ENCODE results near the gene BGN.

BGN gene

DNA sequence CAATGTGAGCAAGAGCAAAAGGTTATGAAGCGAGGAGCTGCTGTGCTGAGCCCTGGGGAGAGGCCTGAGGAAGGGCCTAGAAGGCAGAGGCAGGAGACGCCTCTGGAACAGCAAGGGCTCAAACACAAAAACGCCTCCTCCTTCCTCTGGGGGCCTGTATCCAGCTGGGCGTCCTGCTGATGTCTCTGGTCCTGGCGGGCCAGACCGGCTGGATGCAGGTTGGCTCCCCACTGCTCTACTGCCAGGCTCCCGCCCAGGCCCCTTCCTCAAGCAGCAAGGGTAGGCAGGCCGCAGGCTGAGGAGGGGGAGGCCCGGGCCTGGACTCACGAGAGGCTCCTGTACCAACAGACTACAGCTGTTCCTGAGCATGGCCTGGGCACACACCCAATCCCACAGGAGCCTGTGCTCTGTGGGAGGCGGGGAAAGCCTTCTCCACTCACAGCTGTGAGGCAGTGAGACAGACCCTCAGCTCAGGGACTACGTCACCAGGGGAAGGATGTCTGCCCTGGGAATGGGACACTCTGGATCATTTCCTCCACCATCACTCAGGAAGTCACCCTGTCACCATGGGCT, 26.7 kb upstream of the BGN start:
- no peak for DNase-seq (ENCODE audit: low read depth, low spot score)
- TF ChIP-seq, protein P1, sequence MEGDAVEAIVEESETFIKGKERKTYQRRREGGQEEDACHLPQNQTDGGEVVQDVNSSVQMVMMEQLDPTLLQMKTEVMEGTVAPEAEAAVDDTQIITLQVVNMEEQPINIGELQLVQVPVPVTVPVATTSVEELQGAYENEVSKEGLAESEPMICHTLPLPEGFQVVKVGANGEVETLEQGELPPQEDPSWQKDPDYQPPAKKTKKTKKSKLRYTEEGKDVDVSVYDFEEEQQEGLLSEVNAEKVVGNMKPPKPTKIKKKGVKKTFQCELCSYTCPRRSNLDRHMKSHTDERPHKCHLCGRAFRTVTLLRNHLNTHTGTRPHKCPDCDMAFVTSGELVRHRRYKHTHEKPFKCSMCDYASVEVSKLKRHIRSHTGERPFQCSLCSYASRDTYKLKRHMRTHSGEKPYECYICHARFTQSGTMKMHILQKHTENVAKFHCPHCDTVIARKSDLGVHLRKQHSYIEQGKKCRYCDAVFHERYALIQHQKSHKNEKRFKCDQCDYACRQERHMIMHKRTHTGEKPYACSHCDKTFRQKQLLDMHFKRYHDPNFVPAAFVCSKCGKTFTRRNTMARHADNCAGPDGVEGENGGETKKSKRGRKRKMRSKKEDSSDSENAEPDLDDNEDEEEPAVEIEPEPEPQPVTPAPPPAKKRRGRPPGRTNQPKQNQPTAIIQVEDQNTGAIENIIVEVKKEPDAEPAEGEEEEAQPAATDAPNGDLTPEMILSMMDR (IDR thresholded peaks at IDR 0.05; ENCODE audit: low read depth, low read length) = no peak
- in situ Hi-C loops (cut with HindIII; ENCODE audit: low sequenced_read_pairs) = no loop called here
- H3K4me3 ChIP-seq (ENCODE audit: low read depth, low read length) = no peak overlapping the region

DNA sequence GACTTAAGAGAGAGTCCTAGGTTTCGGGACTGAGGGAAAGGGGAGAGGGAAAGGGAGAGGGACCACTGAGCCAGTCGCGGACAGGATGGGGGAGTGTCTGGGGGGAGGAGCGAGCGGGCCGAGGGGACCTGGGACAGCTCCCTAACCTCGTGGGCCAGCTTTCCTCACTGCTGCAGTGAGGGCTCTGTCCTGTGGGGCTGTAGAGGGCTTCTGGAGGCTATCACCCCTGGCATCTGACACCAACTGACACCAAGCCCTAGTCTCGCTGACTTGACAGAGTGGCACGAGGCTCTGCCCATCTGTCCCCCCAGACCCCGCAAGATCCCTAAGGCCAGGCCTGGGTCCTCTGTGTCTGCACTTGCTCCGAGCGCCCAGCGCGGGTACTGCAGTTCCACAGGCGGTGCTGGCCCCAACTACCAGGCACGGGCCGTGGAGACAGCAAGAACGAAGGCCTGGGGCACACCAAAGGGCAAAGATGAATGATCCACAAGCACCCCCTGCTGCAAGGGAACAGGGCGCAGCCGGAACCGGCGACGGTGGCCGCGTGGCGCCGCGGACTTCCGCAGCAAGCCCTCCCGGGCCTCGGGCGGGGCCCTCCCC, 24.9 kb upstream of the BGN start:
- peak overlapping the region; percentile 59 for H3K4me3 ChIP-seq (ENCODE audit: low read depth, low read length)
- in situ Hi-C loops (cut with HindIII; ENCODE audit: low sequenced_read_pairs) = no loop called here
- peak; percentile 13 for DNase-seq (ENCODE audit: low read depth, low spot score)
- TF ChIP-seq, protein P1 (IDR thresholded peaks at IDR 0.05; ENCODE audit: low read depth, low read length) = no peak

DNA sequence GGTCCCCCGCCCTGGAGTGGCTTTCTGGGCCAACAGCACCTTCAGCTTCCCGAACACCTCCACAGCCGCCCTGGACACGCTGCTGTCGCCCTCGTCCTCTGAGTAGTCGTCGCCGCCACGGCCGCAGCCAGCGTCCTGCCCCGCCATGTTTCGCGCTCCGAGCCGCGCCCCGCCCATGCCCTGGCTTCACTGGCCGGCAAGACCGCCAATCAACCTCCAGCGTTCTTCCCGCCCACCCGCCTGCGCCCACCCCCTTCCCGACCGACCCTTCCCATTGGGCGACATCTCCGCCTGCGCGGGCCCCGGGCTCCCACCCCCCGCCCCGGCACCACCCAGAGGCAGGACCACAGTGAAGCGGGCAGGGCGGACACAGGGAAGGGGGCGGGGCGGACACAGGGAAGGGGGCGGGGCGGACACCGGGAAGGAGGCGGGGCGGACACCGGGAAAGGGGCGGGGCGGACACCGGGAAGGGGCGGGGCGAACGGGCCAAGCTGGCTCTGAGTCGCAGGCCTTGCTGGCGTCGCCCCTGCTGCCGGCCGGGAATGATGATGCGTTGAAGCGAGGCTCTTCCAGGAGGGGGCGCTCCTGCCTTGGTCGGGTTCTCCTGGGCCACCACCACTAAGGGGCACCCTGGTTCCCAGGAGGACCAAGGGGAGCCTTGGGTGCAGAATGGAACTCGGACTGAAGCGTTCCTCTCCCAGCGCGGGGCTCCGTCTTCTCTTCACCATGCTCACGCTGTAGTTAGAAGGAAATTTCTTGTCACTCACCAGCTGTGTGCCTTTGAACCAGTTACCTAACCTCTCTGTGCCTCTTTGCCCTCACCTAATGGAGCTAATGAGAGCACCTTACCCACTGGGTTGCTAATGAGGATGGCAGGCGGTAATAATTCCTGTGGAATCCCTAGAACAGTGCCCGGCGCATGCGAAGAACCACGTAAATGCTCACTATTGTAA, 24.1 kb upstream of the BGN start, which contains the start of gene HAUS7:
HAUS7 (minus strand) TSS at position 166 of the 953 bp plus-strand sequence; CDS start at position 147, 19 bp downstream.
- H3K4me3 ChIP-seq (ENCODE audit: low read depth, low read length) = peak within 1 kb of the TSS; percentile 59
- in situ Hi-C loops (cut with HindIII; ENCODE audit: low sequenced_read_pairs) = no loop called here
- DNase-seq (ENCODE audit: low read depth, low spot score) = peak; percentile 93
- TF ChIP-seq, protein P1 (IDR thresholded peaks at IDR 0.05; ENCODE audit: low read depth, low read length) = peak; percentile 69

DNA sequence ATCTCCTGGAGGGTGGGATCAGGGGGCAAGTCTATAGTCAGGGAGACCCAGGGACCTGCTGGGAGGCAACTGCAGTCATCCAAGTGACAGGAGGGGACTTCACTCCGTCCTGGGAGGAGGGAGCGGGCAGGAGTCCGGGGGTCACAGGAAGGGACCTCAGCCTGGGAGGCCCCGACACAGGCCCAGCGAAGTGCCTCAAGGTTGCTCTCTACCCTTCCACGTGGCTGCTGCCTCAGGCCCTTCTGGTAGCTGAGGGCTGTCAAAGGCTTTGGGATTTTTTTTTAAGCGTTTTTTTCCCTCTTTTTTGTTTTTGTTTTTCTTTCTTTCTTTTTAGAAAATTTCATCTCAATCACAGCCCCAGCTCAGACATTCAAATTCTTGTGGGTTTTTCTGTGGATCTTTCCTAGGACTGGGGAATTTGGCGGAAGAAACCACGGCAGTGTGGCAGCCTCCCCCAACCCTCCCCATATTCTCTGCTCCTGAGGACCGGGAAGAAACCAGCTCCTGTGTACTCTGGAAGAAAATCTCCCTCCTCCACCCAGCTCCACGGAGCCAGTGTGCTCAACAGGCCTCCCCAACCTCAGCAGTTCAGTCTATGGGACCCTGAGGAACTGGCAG, 23.0 kb upstream of the BGN start:
- in situ Hi-C loops (cut with HindIII; ENCODE audit: low sequenced_read_pairs) = no loop called here
- no peak overlapping the region for H3K4me3 ChIP-seq (ENCODE audit: low read depth, low read length)
- TF ChIP-seq, protein P1 (IDR thresholded peaks at IDR 0.05; ENCODE audit: low read depth, low read length) = no peak
- peak; percentile 50 for DNase-seq (ENCODE audit: low read depth, low spot score)

DNA sequence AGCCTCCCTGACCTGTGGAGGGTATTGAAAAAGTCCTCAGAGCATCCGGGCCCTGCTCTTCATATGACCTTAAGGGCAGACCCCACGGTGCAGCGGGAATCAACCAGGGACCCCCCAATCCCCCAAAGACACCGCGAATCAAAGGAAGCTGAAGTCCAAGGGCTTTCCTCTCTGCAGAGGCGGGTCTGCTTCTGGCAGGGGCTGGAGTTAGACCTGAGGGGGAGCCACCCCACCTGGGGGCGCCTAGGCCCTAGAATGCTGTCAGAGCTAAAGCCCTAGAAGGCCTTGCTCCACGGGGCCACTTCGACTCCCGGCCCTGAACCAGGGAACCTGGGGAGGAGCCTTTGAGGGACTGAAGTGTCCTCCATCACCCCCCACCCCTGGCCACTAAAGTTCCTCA, 21.7 kb upstream of the BGN start:
- no peak overlapping the region for H3K4me3 ChIP-seq (ENCODE audit: low read depth, low read length)
- TF ChIP-seq, protein P1 (IDR thresholded peaks at IDR 0.05; ENCODE audit: low read depth, low read length) = no peak
- in situ Hi-C loops (cut with HindIII; ENCODE audit: low sequenced_read_pairs) = no loop called here
- DNase-seq (ENCODE audit: low read depth, low spot score) = no peak

DNA sequence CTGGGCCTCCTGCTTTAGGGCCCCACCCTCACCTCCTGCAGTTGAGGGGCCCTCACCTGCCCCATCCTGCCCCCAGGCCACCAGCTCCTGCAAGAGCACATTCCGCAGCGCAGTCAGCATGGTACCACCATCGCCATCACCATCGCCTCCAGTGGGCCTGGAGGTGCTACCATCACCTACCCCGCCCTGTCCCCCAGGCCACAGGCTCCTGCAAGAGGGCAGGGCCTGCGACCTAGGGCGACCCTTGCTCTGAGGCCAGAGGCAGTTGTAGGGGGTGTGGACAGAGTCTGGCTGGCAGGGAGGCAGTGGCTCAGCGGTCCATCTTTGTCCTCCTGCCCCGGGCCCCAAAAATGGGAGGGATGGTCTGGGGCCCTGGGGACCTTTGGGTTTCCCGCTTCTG, 20.5 kb upstream of the BGN start:
- TF ChIP-seq, protein P1 (IDR thresholded peaks at IDR 0.05; ENCODE audit: low read depth, low read length) = no peak
- no peak overlapping the region for H3K4me3 ChIP-seq (ENCODE audit: low read depth, low read length)
- in situ Hi-C loops (cut with HindIII; ENCODE audit: low sequenced_read_pairs) = no loop called here
- DNase-seq (ENCODE audit: low read depth, low spot score) = no peak
